ENCODE measurements around the gene CPT1B. TPM values are rescaled to one million over a fixed set of nuclear protein-coding genes. Genes with fewer than 3 reads are reported as not detected.
"Not testable (repeated sequence)": the region's sequence is repeated elsewhere in the genome, so short reads cannot be mapped to it uniquely, and the experiment has no call there.

The CPT1B gene
- total RNA-seq (2014; rRNA removed; shearing (Covaris generic)), result 5.4 and 12.6 TPM in 2 replicates
- polyA plus RNA-seq (2015; cell fraction: cytosol; rRNA removed), result 3.0 and 4.7 TPM in 2 replicates
- 181 and 192 TPM in 2 replicates for polyA plus RNA-seq (2015; cell fraction: nucleus; rRNA removed)

- no peak for DNase-seq (ENCODE audit: low read depth, low spot score)
- in situ Hi-C loops (cut with HindIII; ENCODE audit: low pct_unique_long_range_greater_than_20kb, low sequenced_read_pairs), result no loop called here
These were observed at the start of gene CPT1B for GRCh38 chr22:50577987-50578775. Gene CPT1B (minus strand): TSS chr22:50578427. CDS start chr22:50577915, 512 bp downstream.

- DNase-seq (ENCODE audit: low read depth, low spot score), result no peak
- in situ Hi-C loops (cut with HindIII; ENCODE audit: low pct_unique_long_range_greater_than_20kb, low sequenced_read_pairs), result no loop called here
These were observed 48.8 kb upstream of the CPT1B start for GRCh38 chr22:50626850-50627641.

GRCh38 chr22:50626314-50626849, 48.2 kb upstream of the CPT1B start:
- in situ Hi-C loops (cut with HindIII; ENCODE audit: low pct_unique_long_range_greater_than_20kb, low sequenced_read_pairs), result no loop called here
- no peak for DNase-seq (ENCODE audit: low read depth, low spot score)

GRCh38 chr22:50625568-50626313, 47.5 kb upstream of the CPT1B start:
- in situ Hi-C loops (cut with HindIII; ENCODE audit: low pct_unique_long_range_greater_than_20kb, low sequenced_read_pairs), result no loop called here

GRCh38 chr22:50625131-50625567, 46.9 kb upstream of the CPT1B start:
- in situ Hi-C loops (cut with HindIII; ENCODE audit: low pct_unique_long_range_greater_than_20kb, low sequenced_read_pairs), result no loop called here
- DNase-seq (ENCODE audit: low read depth, low spot score), result no peak

More at GRCh38 chr22:50625568-50626313, 47.5 kb upstream of the CPT1B start:
- peak; percentile 26 for DNase-seq (ENCODE audit: low read depth, low spot score)

GRCh38 chr22:50624347-50625130, 46.3 kb upstream of the CPT1B start:
- DNase-seq (ENCODE audit: low read depth, low spot score), result no peak
- in situ Hi-C loops (cut with HindIII; ENCODE audit: low pct_unique_long_range_greater_than_20kb, low sequenced_read_pairs), result no loop called here

GRCh38 chr22:50622723-50623327, 44.6 kb upstream of the CPT1B start:
- in situ Hi-C loops (cut with HindIII; ENCODE audit: low pct_unique_long_range_greater_than_20kb, low sequenced_read_pairs), result no loop called here
- no peak for DNase-seq (ENCODE audit: low read depth, low spot score)

GRCh38 chr22:50621948-50622722, 43.9 kb upstream of the CPT1B start:
- DNase-seq (ENCODE audit: low read depth, low spot score), result no peak
- in situ Hi-C loops (cut with HindIII; ENCODE audit: low pct_unique_long_range_greater_than_20kb, low sequenced_read_pairs), result no loop called here

- DNase-seq (ENCODE audit: low read depth, low spot score), result no peak
- in situ Hi-C loops (cut with HindIII; ENCODE audit: low pct_unique_long_range_greater_than_20kb, low sequenced_read_pairs), result no loop called here
These were observed 43.2 kb upstream of the CPT1B start for GRCh38 chr22:50621356-50621880.

- no peak for DNase-seq (ENCODE audit: low read depth, low spot score)
- in situ Hi-C loops (cut with HindIII; ENCODE audit: low pct_unique_long_range_greater_than_20kb, low sequenced_read_pairs), result no loop called here
These were observed 42.5 kb upstream of the CPT1B start for GRCh38 chr22:50620593-50621355.

- in situ Hi-C loops (cut with HindIII; ENCODE audit: low pct_unique_long_range_greater_than_20kb, low sequenced_read_pairs); DNase-seq (ENCODE audit: low read depth, low spot score): not testable (repeated sequence)
These were observed 36.1 kb upstream of the CPT1B start for GRCh38 chr22:50614296-50614695.

GRCh38 chr22:50613291-50613981, 35.2 kb upstream of the CPT1B start:
- in situ Hi-C loops (cut with HindIII; ENCODE audit: low pct_unique_long_range_greater_than_20kb, low sequenced_read_pairs), result no loop called here
- no peak for DNase-seq (ENCODE audit: low read depth, low spot score)

GRCh38 chr22:50612528-50613221, 34.4 kb upstream of the CPT1B start:
- peak; percentile 29 for DNase-seq (ENCODE audit: low read depth, low spot score)
- in situ Hi-C loops (cut with HindIII; ENCODE audit: low pct_unique_long_range_greater_than_20kb, low sequenced_read_pairs), result no loop called here

GRCh38 chr22:50612168-50612527, 33.9 kb upstream of the CPT1B start:
- in situ Hi-C loops (cut with HindIII; ENCODE audit: low pct_unique_long_range_greater_than_20kb, low sequenced_read_pairs), result no loop called here
- DNase-seq (ENCODE audit: low read depth, low spot score), result no peak

Data from SK-MEL-5 (cell line).